HEK293 (cell line): ENCODE data around the gene VWA3B.

Experiments used
- MYNN ChIP-seq: fragments of 450-650 bp; formaldehyde crosslinking; IDR thresholded peaks from 2 replicates; pipeline ENCODE4 v1.5.1; 2016; ENCODE audit warnings: missing biosample characterization, missing genetic modification characterization, borderline replicate concordance
- TF ChIP-seq, protein P1 (sequence below): fragments of 450-650 bp; formaldehyde crosslinking; IDR thresholded peaks from 2 replicates; pipeline ENCODE4 v1.5.1; 2016; ENCODE audit warnings: missing biosample characterization, missing genetic modification characterization

- TF ChIP-seq, protein P1, sequence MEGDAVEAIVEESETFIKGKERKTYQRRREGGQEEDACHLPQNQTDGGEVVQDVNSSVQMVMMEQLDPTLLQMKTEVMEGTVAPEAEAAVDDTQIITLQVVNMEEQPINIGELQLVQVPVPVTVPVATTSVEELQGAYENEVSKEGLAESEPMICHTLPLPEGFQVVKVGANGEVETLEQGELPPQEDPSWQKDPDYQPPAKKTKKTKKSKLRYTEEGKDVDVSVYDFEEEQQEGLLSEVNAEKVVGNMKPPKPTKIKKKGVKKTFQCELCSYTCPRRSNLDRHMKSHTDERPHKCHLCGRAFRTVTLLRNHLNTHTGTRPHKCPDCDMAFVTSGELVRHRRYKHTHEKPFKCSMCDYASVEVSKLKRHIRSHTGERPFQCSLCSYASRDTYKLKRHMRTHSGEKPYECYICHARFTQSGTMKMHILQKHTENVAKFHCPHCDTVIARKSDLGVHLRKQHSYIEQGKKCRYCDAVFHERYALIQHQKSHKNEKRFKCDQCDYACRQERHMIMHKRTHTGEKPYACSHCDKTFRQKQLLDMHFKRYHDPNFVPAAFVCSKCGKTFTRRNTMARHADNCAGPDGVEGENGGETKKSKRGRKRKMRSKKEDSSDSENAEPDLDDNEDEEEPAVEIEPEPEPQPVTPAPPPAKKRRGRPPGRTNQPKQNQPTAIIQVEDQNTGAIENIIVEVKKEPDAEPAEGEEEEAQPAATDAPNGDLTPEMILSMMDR (tag by site-specific recombination), result no peak
- no peak for TF ChIP-seq MYNN
Observed at GRCh38 chr2:98177986-98178385, 91.0 kb downstream of the VWA3B start.
